Thymus (tissue), 11 donors: Measurements from ENCODE around the gene LAD1. TPM values are rescaled to one million over a fixed set of nuclear protein-coding genes. Genes with fewer than 3 reads are reported as not detected.

Experiments used
- DNase-seq, 9 donors: peaks; one replicate each; pipeline ENCODE4 v3.0.0-alpha.2; 2013; ENCODE audit warnings: low spot score in 9 of 9, low read depth in 6 of 9, missing footprints in 1 of 9
- H3K27ac ChIP-seq, 2 donors: one replicate each; pipeline ENCODE4 v1.5.1; 2013; ENCODE audit warnings: control low read depth in 1 of 2, low read depth in 1 of 2, low read length in 1 of 2, mild to moderate bottlenecking in 1 of 2, moderate library complexity in 1 of 2
- H3K27me3 ChIP-seq, 2 donors: one replicate each; pipeline ENCODE4 v1.5.1; 2013; ENCODE audit warnings: low read length in 1 of 2; ENCODE audit not compliant: control insufficient read depth in 2 of 2, insufficient read depth in 1 of 2
- H3K36me3 ChIP-seq, 2 donors: one replicate each; pipeline ENCODE4 v1.5.1; 2013; ENCODE audit warnings: low read length in 1 of 2, mild to moderate bottlenecking in 1 of 2, moderate library complexity in 1 of 2; ENCODE audit not compliant: control insufficient read depth in 2 of 2, insufficient read depth in 2 of 2
- H3K4me1 ChIP-seq, 2 donors: one replicate each; pipeline ENCODE4 v1.5.1; 2013; ENCODE audit warnings: low read length in 2 of 2; ENCODE audit not compliant: control insufficient read depth in 2 of 2, insufficient read depth in 2 of 2
- H3K4me3 ChIP-seq, 2 donors: one replicate each; pipeline ENCODE4 v1.5.1; 2013; ENCODE audit warnings: low read length in 2 of 2, control low read depth in 1 of 2, mild to moderate bottlenecking in 1 of 2
- H3K9me3 ChIP-seq, 2 donors: one replicate each; pipeline ENCODE4 v1.5.1; 2013; ENCODE audit warnings: low read length in 1 of 2, mild to moderate bottlenecking in 1 of 2; ENCODE audit not compliant: control insufficient read depth in 2 of 2, insufficient read depth in 1 of 2
- WGBS: extraction: QIAGEN DNeasy Blood & Tissue Kit; methylation state at CpG from one replicate; pipeline ENCODE4 v1.1.7; 2013; 5-methylcytosine and 5-hydroxymethylcytosine counted together
- polyA plus RNA-seq: library from polyadenylated mRNA; stranded (reverse); fragments of 200-250 nt; gene quantifications from one replicate; pipeline ENCODE4 v1.2.3, GENCODE V29; 2013
- total RNA-seq: library from RNA; stranded (reverse); fragments of 120-200 nt; gene quantifications from one replicate; pipeline ENCODE4 v1.2.4, GENCODE V29; 2013
- donor health status: healthy.

LAD1 gene
- total and polyA plus RNA-seq, 2 donors, result 9.1 to 19.5 TPM

DNA sequence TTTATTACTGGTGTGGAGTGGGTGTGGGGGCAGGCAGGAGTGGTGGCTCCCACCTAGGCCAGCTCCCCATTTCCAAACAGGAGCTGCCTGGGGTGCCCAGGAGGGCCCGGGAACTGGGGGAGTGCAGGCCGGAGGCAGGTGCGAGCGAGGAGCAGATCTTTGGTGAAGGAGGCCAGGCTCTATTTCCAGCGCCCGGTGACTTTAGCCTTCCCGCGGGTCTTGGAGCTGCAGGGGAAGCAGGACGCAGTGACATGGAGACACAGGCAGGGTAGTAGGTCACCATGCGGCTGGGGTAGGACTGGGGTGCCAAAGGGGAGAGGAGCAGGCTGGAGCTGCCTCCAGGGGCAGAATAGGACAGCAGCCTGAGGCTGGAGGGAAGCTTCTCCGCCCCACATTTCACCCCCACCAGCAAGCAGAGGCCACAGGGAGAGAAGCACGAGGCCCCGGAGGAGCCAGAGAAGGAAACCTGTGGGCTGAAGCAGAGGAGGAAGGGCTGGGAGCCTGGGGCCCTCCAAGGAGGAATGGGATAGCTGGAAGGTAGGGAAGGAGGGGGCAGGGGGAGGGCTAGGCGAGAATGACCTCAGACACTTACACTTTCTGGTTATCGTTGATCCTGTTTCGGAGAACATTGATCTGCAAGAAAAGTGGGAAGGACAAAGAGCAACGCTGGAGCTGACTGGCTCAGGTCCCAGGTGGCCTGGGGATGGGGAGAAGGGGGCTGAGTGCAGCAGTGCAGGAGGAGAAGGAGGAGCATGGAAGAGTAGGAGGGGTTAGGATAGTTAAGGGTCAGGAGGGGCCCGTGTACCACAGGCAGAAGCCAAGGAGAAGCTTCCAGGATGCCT is 39.9 kb downstream of the LAD1 start:
- WGBS, result 82% methylated on average over 18 of the region's 18 CpGs
- no peaks in the 10 kb centered on the region for H3K9me3 ChIP-seq
- peaks cover 0 to 7% of the 10 kb centered on the region in 2 donors for H3K27me3 ChIP-seq
- H3K27ac ChIP-seq, result no peak overlapping the region
- no peak for DNase-seq
- no peaks in the 10 kb centered on the region for H3K36me3 ChIP-seq
- H3K4me1 ChIP-seq, result no peaks in the 10 kb centered on the region
- H3K4me3 ChIP-seq, result no peak overlapping the region

DNA sequence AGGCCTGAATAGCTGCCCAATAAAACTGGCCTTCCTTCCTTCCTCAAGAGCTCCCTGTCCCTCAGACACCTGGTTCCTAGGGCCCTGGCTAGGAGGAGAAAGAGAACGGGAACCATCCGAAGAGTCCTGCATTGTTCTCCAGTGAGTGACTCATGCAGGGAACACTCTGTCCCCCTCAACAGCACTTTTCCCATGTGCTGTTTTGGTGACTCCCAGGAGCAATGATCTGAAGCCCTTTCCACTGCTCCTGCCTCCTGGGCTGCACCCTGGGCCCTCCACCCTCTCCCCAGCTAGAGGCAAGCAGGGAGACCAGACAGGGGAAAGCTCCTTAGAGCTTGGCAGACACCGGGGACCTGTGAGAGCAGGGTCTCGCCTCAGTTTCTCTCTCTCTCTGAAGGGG is 40.5 kb downstream of the LAD1 start:
- 96% methylated on average over 4 of the region's 4 CpGs for WGBS
- Histone ChIP-seq H3K27me3 (peaks cover 0 to 9% of the 10 kb centered on the region in 2 donors), H3K36me3 (no peaks in the 10 kb centered on the region), H3K9me3 (no peaks in the 10 kb centered on the region), H3K27ac (no peak overlapping the region), H3K4me1 (no peaks in the 10 kb centered on the region), H3K4me3 (no peak overlapping the region)
- DNase-seq, result no peak

DNA sequence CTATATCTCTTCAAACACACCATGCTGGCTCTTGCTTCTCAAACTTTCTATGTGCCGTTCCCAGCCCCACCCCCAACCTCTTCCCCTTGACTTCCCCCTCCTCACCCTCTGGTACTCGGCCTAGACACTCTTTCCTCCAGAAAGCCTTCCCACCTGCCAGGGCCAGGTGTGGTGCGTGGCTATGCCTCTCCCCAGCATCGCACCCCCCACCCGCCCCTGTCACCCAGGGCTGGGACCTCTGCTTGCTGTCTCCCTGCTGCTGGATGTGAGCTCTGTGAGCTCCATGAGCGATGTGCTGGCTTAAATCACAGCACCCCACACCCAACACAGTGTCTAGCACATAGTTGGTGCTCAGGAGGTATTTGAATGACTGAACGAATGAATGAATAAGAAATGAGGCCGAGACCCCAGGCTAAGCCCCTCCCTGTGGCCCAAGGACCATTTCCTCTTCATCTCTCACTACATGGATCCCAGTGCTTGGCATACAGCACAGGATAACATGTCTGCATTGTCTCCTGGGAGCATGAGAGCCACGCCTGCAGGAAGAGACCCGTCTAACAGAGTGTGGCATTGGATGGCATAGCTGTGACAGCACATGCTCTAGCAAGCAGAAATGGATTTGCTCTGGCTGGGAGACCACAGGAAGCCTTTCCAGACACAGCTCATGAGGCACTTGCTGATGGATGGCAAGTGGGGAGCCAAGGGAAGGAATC is 41.3 kb downstream of the LAD1 start:
- Histone ChIP-seq H3K4me3 (no peak overlapping the region), H3K27me3 (peaks cover 0 to 11% of the 10 kb centered on the region in 2 donors), H3K36me3 (no peaks in the 10 kb centered on the region), H3K4me1 (no peaks in the 10 kb centered on the region), H3K9me3 (no peaks in the 10 kb centered on the region), H3K27ac (no peak overlapping the region)
- no peak for DNase-seq
- WGBS, result 81% methylated on average over 10 of the region's 10 CpGs

DNA sequence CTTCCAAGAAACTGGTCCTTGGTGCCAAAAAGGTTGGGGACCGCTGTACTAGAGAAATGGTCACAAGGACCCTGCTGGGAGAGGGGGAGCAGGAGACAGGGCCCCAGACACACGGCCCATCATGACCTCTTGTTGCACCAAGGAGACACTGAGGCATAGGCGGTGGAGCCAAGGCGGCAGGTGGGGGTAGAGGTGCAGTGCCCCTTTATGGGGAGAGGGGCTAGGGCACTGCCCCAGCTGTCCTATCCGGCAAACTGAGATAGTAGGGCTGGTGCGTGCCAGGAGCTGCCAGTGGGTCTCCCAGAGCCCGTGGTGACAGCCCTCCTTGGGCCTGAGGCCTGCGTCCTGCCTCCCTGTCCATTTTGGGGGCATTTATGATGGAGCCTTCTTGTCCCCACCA is 41.9 kb downstream of the LAD1 start:
- H3K4me1 ChIP-seq, result no peaks in the 10 kb centered on the region
- H3K4me3 ChIP-seq, result no peak overlapping the region
- no peaks in the 10 kb centered on the region for H3K9me3 ChIP-seq
- WGBS, result 97% methylated on average over 8 of the region's 8 CpGs
- no peaks in the 10 kb centered on the region for H3K36me3 ChIP-seq
- H3K27me3 ChIP-seq, result peaks cover 0 to 10% of the 10 kb centered on the region in 2 donors
- no peak overlapping the region for H3K27ac ChIP-seq
- no peak for DNase-seq

- 90% methylated on average over 11 of the region's 11 CpGs for WGBS
- no peak for DNase-seq
Measured at GRCh38 chr1:201356701-201357100, 42.4 kb downstream of the LAD1 start.

GRCh38 chr1:201356236-201356635 is 42.9 kb downstream of the LAD1 start:
- WGBS, result 98% methylated on average over 5 of the region's 5 CpGs
- no peaks in the 10 kb centered on the region for H3K36me3 ChIP-seq
- no peaks in the 10 kb centered on the region for H3K9me3 ChIP-seq
- H3K4me3 ChIP-seq, result no peak overlapping the region
- H3K27ac ChIP-seq, result no peak overlapping the region
- DNase-seq, result no peak
- H3K4me1 ChIP-seq, result no peaks in the 10 kb centered on the region
- H3K27me3 ChIP-seq, result peaks cover 0 to 8% of the 10 kb centered on the region in 2 donors

More at GRCh38 chr1:201356701-201357100, 42.4 kb downstream of the LAD1 start:
- peaks cover 0 to 8% of the 10 kb centered on the region in 2 donors for H3K27me3 ChIP-seq
- no peaks in the 10 kb centered on the region for H3K4me1 ChIP-seq
- H3K9me3 ChIP-seq, result no peaks in the 10 kb centered on the region
- no peak overlapping the region for H3K27ac ChIP-seq
- no peaks in the 10 kb centered on the region for H3K36me3 ChIP-seq
- H3K4me3 ChIP-seq, result no peak overlapping the region

GRCh38 chr1:201355471-201355870 is 43.7 kb downstream of the LAD1 start:
- no peaks in the 10 kb centered on the region for H3K9me3 ChIP-seq
- peaks cover 0 to 6% of the 10 kb centered on the region in 2 donors for H3K27me3 ChIP-seq
- no peaks in the 10 kb centered on the region for H3K4me1 ChIP-seq
- H3K27ac ChIP-seq, result no peak overlapping the region
- H3K4me3 ChIP-seq, result no peak overlapping the region
- DNase-seq, result no peak
- WGBS, result 95% methylated on average over 7 of the region's 7 CpGs
- H3K36me3 ChIP-seq, result no peaks in the 10 kb centered on the region

- Histone ChIP-seq H3K36me3 (no peaks in the 10 kb centered on the region), H3K27ac (no peak overlapping the region), H3K27me3 (peaks cover 0 to 6% of the 10 kb centered on the region in 2 donors), H3K4me1 (no peaks in the 10 kb centered on the region), H3K9me3 (no peaks in the 10 kb centered on the region), H3K4me3 (no peak overlapping the region)
- 71% methylated on average over 4 of the region's 4 CpGs for WGBS
- no peak for DNase-seq
Measured at GRCh38 chr1:201354901-201355295, 44.2 kb downstream of the LAD1 start.

GRCh38 chr1:201354151-201354900 is 44.8 kb downstream of the LAD1 start:
- no peak for DNase-seq
- 93% methylated on average over 9 of the region's 9 CpGs for WGBS
- H3K4me1 ChIP-seq, result no peaks in the 10 kb centered on the region

More at GRCh38 chr1:201354151-201354900, 44.8 kb downstream of the LAD1 start:
- H3K27me3 ChIP-seq, result peaks cover 0 to 6% of the 10 kb centered on the region in 2 donors
- H3K9me3 ChIP-seq, result no peaks in the 10 kb centered on the region
- H3K4me3 ChIP-seq, result no peak overlapping the region
- H3K36me3 ChIP-seq, result no peaks in the 10 kb centered on the region
- no peak overlapping the region for H3K27ac ChIP-seq
